ENCODE data around the gene GALNT14.

GRCh38 chr2:30871440-30871839, 266.8 kb downstream of the GALNT14 start:
- TF ChIP-seq ZBTB26 (tag by site-specific recombination; optimal IDR thresholded peaks at IDR 0.05), result no peak
- TF ChIP-seq ZNF274 (IDR thresholded peaks at IDR 0.05; ENCODE audit: low read length), result no peak
- no peak for TF ChIP-seq ZNF274 (tag by site-specific recombination; IDR thresholded peaks at IDR 0.05; ENCODE audit: borderline replicate concordance)
- no peak for TF ChIP-seq ZNF704 (tag by site-specific recombination; IDR thresholded peaks at IDR 0.05)
- TF ChIP-seq CTCF (tag by site-specific recombination; IDR thresholded peaks at IDR 0.05), result no peak
